ENCODE data around the gene PHF23.

GRCh38 chr17:7204336-7204735, 34.9 kb downstream of the PHF23 start:
- no peak for TF ChIP-seq NR2C2 (CRISPR knock-in tag; IDR thresholded peaks at IDR 0.05)
- no peak for TF ChIP-seq CBFB (CRISPR knock-in tag; IDR thresholded peaks at IDR 0.05; ENCODE audit: low read depth)
- TF ChIP-seq ZNF423 (CRISPR knock-in tag; IDR thresholded peaks at IDR 0.05): no peak
